ENCODE data around the gene LRRC27. TPM values are rescaled to one million over a fixed set of nuclear protein-coding genes. Genes with fewer than 3 reads are reported as not detected.

LRRC27 gene
- total RNA-seq, 2 experiments from 2014 or later: 2.4 to 2.8 TPM

GRCh38 chr10:132390921-132391675, 59.1 kb downstream of the LRRC27 start:
- Mint-ChIP-seq H3K27me3 (no peaks in the 10 kb centered on the region), H3K9me3 (no peaks in the 10 kb centered on the region), H3K4me1 (ENCODE audit: low read depth) (no peaks in the 10 kb centered on the region), H3K4me3 (no peak overlapping the region), H3K36me3 (ENCODE audit: low read depth) (no peaks in the 10 kb centered on the region), H3K27ac (no peak overlapping the region)
- Histone ChIP-seq H3K27me3 (ENCODE audit: control insufficient read depth in 1 of 2, insufficient read depth in 2 of 2, low read length in 2 of 2) (no peaks in the 10 kb centered on the region), H3K36me3 (ENCODE audit: insufficient read depth, low read length) (no peaks in the 10 kb centered on the region), H3K4me1 (ENCODE audit: insufficient read depth, low read length) (peaks cover 29% of the 10 kb centered on the region), H3K9me3 (ENCODE audit: control insufficient read depth in 1 of 2, insufficient read depth in 1 of 2, low read length in 2 of 2) (no peaks in the 10 kb centered on the region), H3K4me3 (ENCODE audit: low read length) (no peak overlapping the region), H3K27ac (ENCODE audit: low read depth in 1 of 2, low read length in 2 of 2) (no peak overlapping the region)
- intact Hi-C loops (cut with DNase I, micrococcal nuclease): loop anchor here (5.0 to 10.0 kb wide), 3 partner anchors 144 to 406 kb away; partner anchors contain the start of genes BNIP3 (in 1 of the 2) and INPP5A (in 1 of the 2)
- POLR2A ChIA-PET: interaction anchor here (1.5 kb wide), 1 partner anchor 56 kb away, joined by 5 read pairs; no protein-coding TSS in a partner anchor
- TF ChIP-seq, protein P1, sequence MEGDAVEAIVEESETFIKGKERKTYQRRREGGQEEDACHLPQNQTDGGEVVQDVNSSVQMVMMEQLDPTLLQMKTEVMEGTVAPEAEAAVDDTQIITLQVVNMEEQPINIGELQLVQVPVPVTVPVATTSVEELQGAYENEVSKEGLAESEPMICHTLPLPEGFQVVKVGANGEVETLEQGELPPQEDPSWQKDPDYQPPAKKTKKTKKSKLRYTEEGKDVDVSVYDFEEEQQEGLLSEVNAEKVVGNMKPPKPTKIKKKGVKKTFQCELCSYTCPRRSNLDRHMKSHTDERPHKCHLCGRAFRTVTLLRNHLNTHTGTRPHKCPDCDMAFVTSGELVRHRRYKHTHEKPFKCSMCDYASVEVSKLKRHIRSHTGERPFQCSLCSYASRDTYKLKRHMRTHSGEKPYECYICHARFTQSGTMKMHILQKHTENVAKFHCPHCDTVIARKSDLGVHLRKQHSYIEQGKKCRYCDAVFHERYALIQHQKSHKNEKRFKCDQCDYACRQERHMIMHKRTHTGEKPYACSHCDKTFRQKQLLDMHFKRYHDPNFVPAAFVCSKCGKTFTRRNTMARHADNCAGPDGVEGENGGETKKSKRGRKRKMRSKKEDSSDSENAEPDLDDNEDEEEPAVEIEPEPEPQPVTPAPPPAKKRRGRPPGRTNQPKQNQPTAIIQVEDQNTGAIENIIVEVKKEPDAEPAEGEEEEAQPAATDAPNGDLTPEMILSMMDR (IDR thresholded peaks at IDR 0.05): no peak
- CTCF ChIA-PET: no interaction called here
- no peak for ATAC-seq (ENCODE audit: poor library complexity)
- peak in 1 of 14 experiments; percentile 3 for DNase-seq

DNA sequence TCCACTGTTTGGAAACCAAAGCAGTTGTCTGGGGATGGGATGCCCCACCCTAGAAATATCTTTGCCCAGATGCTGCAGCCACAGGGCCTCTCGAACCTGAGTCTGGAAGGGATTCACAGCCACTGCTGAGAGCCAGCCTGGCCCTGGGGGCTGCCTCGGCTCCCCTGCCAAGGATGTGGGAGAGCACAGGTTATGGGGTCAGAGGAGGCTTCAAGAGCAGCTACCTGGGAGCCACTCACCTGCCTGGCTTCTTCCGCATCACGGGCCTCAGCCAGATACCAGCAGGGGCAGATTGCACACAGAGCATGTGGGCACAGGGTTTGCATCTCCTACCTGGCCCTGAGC, 59.7 kb downstream of the LRRC27 start:
- Histone ChIP-seq H3K36me3 (ENCODE audit: insufficient read depth, low read length) (no peaks in the 10 kb centered on the region), H3K4me1 (ENCODE audit: insufficient read depth, low read length) (peaks cover 30% of the 10 kb centered on the region), H3K27ac (ENCODE audit: low read depth in 1 of 2, low read length in 2 of 2) (no peak overlapping the region), H3K9me3 (ENCODE audit: control insufficient read depth in 1 of 2, insufficient read depth in 1 of 2, low read length in 2 of 2) (no peaks in the 10 kb centered on the region), H3K4me3 (ENCODE audit: low read length) (no peak overlapping the region), H3K27me3 (ENCODE audit: control insufficient read depth in 1 of 2, insufficient read depth in 2 of 2, low read length in 2 of 2) (no peaks in the 10 kb centered on the region)
- Mint-ChIP-seq H3K36me3 (ENCODE audit: low read depth) (no peaks in the 10 kb centered on the region), H3K9me3 (no peaks in the 10 kb centered on the region), H3K4me3 (no peak overlapping the region), H3K4me1 (ENCODE audit: low read depth) (no peaks in the 10 kb centered on the region), H3K27ac (peak overlapping the region; percentile 4), H3K27me3 (no peaks in the 10 kb centered on the region)
- ATAC-seq (ENCODE audit: poor library complexity) (no peak), DNase-seq (no peak)
- ChIA-PET POLR2A (interaction anchor here (1.5 kb wide), 1 partner anchor 56 kb away, joined by 5 read pairs; no protein-coding TSS in a partner anchor), CTCF (no interaction called here)
- intact Hi-C loops (cut with DNase I, micrococcal nuclease): loop anchor here (5.0 to 10.0 kb wide), 3 partner anchors 143 to 407 kb away; partner anchors contain the start of genes BNIP3 (in 1 of the 2) and INPP5A (in 1 of the 2)
- TF ChIP-seq, protein P1 (IDR thresholded peaks at IDR 0.05): no peak

DNA sequence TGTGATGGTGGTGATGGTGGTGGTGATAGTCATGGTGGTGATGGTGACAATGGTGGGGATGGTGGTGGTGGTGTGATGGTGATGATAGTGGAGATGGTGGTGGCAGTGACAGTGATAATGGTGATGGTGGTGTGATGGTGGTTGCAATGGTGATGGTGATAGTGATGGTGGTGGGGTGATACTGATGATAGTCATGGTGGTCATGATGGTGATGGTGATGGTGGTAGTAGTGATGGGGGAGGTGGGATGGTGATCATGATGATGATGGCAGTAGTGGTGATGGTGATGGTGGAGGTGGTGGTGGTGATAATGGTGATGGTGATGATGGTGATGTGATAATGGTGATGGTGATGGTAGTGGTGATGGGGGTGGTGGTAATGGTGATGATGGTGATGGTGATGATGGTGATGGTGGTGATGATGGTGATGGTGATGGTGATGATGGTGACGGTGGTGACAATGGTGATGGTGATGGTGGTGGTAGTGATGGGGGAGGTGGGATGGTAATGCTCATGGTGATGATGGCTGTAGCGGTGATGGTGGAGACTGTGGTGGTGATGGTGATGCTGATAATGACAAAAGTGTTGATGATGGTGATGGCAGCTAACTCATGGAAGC, 60.3 kb downstream of the LRRC27 start:
- intact Hi-C loops (cut with DNase I, micrococcal nuclease): loop anchor here (5.0 to 10.0 kb wide), 3 partner anchors 143 to 407 kb away; partner anchors contain the start of genes BNIP3 (in 1 of the 2) and INPP5A (in 1 of the 2)
- Mint-ChIP-seq H3K9me3 (no peaks in the 10 kb centered on the region), H3K27me3 (no peaks in the 10 kb centered on the region), H3K27ac (peak overlapping the region; percentile 4), H3K4me1 (ENCODE audit: low read depth) (no peaks in the 10 kb centered on the region), H3K4me3 (peak overlapping the region; percentile 17), H3K36me3 (ENCODE audit: low read depth) (no peaks in the 10 kb centered on the region)
- no peak overlapping the region for H3K4me3 ChIP-seq (ENCODE audit: low read length)
- no peaks in the 10 kb centered on the region for H3K36me3 ChIP-seq (ENCODE audit: insufficient read depth, low read length)
- H3K27me3 ChIP-seq (ENCODE audit: control insufficient read depth in 1 of 2, insufficient read depth in 2 of 2, low read length in 2 of 2): no peaks in the 10 kb centered on the region
- DNase-seq: peak in 1 of 14 experiments; percentile 1
- H3K9me3 ChIP-seq (ENCODE audit: control insufficient read depth in 1 of 2, insufficient read depth in 1 of 2, low read length in 2 of 2): no peaks in the 10 kb centered on the region
- H3K27ac ChIP-seq (ENCODE audit: low read depth in 1 of 2, low read length in 2 of 2): no peak overlapping the region
- ChIA-PET POLR2A (no interaction called here), CTCF (no interaction called here)
- H3K4me1 ChIP-seq (ENCODE audit: insufficient read depth, low read length): peaks cover 28% of the 10 kb centered on the region
- TF ChIP-seq, protein P1 (IDR thresholded peaks at IDR 0.05): no peak
- no peak for ATAC-seq (ENCODE audit: poor library complexity)
